Cardiac muscle cell (in vitro differentiated cells and primary cell): Measurements from ENCODE around the gene GRK1. TPM values are rescaled to one million over a fixed set of nuclear protein-coding genes. Genes with fewer than 3 reads are reported as not detected.

Experiments
- DNase-seq, 2 donors: peaks; one replicate each; pipeline versions ENCODE4 v3.0.0 to v3.0.0-alpha.2; 2010 to 2017; ENCODE audit warnings: low read depth in 1 of 2, low spot score in 1 of 2
- H3K27ac ChIP-seq: fragments of 200-600 bp; sonication (generic); 2 replicates; pipeline ENCODE4 v1.5.1; 2016
- H3K27me3 ChIP-seq: fragments of 200-600 bp; sonication (generic); 2 replicates; pipeline ENCODE4 v1.6.0; 2016; ENCODE audit warnings: control low read depth
- H3K36me3 ChIP-seq: fragments of 200-600 bp; sonication (generic); 2 replicates; pipeline ENCODE4 v1.5.1; 2016; ENCODE audit warnings: control low read depth
- H3K4me1 ChIP-seq: fragments of 200-600 bp; sonication (generic); 2 replicates; pipeline ENCODE4 v1.8.1; 2017; ENCODE audit warnings: low read depth, mild to moderate bottlenecking, mixed run types
- H3K4me3 ChIP-seq: fragments of 200-600 bp; sonication (generic); 2 replicates; pipeline ENCODE4 v1.5.1; 2016; ENCODE audit warnings: mild to moderate bottlenecking
- H3K9me3 ChIP-seq: fragments of 200-600 bp; sonication (generic); 2 replicates; pipeline ENCODE4 v1.5.1; 2017; ENCODE audit warnings: low read depth, mild to moderate bottlenecking, control low read depth
- CTCF ChIP-seq: IDR thresholded peaks from 2 replicates; pipeline ENCODE4 v1.5.1; 2012; ENCODE audit warnings: low read depth, mild to moderate bottlenecking, low read length
- polyA plus RNA-seq: library from polyadenylated mRNA; unstranded; fragments of >200 nt; fragmentation: Nextera tagmentation; extraction: Ambion mirVana; gene quantifications from 2 replicates; pipeline ENCODE4 v1.2.1, GENCODE V29; 2016
- total RNA-seq: library from RNA; depleted of rRNA; stranded (reverse); fragments of >200 nt; gene quantifications from 2 replicates; pipeline ENCODE4 v1.2.3, GENCODE V29; 2016

GRK1 gene
- total and polyA plus RNA-seq, 2 experiments from 2014 or later: 0.13 to 0.21 TPM

DNA sequence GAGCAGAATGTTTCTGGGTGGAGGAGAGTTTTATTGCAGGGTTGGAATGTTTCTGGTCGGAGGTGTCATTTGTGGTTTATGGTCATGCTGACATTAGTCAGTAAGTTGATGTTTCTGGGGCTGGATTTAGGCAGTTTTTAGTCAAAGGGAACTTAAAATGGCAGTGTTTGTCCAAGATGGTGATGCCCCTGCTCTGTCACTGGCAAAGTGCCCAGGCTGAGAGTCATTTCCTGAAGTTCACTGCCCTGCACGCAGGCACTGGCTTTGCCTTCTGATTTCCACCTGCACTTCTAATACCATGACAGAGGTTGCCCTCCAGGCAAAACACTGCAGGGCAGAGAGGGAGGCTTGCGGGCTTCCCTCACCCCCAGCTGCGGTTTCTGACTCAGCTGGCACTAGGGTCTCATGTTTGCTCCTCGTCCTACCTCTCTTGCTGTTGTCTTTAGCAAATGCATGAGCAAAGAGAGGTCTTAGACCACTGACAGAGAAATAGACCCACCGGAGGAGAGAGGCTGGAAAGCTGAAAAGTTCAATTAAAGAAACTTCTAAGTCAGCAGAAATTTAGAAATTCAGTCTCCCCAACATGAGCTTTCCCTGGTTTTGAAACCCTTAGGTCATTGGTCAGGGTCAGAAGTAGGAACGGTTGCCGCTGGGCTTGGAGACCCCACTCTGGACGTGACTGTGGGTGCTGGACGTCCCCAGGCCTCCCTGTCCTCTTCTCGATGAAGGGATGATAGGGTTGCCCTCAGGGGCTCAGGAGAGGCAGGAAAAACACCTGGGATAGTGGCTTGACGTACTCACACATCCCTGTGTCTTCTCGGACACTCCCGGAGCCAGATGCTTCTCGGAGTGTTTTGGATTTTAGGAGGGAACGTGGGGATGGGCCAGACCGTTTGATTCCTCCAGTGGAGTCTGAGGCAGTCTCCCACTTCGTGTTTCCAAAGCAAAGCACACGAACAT lies 118.3 kb downstream of the GRK1 start:
- peak in 1 of 2 donors; percentile 19 for DNase-seq
- H3K36me3 ChIP-seq: no peaks in the 10 kb centered on the region
- H3K4me1 ChIP-seq: no peaks in the 10 kb centered on the region
- H3K4me3 ChIP-seq: no peak overlapping the region
- TF ChIP-seq CTCF: no peak
- H3K9me3 ChIP-seq: no peaks in the 10 kb centered on the region
- H3K27ac ChIP-seq: no peak overlapping the region
- peaks cover 8% of the 10 kb centered on the region for H3K27me3 ChIP-seq

DNA sequence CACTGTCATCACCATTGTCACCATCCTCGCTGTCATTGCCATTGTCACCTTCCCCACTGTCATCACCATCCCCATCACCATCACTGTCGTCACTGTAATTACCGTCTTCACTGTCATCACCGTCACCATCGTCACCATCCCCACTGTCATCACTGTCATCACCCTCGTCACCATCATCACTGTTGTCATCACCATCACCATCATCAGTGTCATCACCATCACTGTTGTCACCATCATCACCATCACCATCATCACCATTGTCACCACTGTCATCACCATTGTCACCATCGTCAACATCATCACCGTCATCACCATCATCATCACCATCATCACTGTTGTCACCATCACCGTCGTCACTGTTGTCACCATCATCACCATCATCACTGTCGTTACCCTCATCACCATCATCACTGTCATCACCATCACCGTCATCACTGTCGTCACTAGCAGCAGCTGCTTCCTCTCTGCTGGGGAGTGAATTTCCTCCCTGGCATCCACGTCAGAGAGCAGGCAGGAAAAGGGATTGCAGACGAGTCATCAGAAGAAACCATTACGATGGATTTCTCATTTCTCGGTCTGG lies 119.3 kb downstream of the GRK1 start:
- H3K4me1 ChIP-seq: no peaks in the 10 kb centered on the region
- H3K4me3 ChIP-seq: no peak overlapping the region
- no peak for TF ChIP-seq CTCF
- peaks cover 2% of the 10 kb centered on the region for H3K27me3 ChIP-seq
- DNase-seq: peak in 1 of 2 donors; percentile 53
- H3K27ac ChIP-seq: no peak overlapping the region
- no peaks in the 10 kb centered on the region for H3K36me3 ChIP-seq
- H3K9me3 ChIP-seq: no peaks in the 10 kb centered on the region

Other genes starting within 250 kb of the GRK1 start
- gene ADPRHL1, start 213.7 kb upstream of the GRK1 start, total RNA-seq: 112 and 118 TPM in 2 replicates
- 77.3 and 78.2 TPM in 2 replicates for gene ADPRHL1, start 213.7 kb upstream of the GRK1 start, polyA plus RNA-seq
- 21.2 and 32.4 TPM in 2 replicates for gene DCUN1D2, start 176.5 kb upstream of the GRK1 start, total RNA-seq
- gene DCUN1D2, start 176.5 kb upstream of the GRK1 start, polyA plus RNA-seq: 23.7 and 36.2 TPM in 2 replicates
- 36.9 and 50.2 TPM in 2 replicates for gene TFDP1, start 82.5 kb upstream of the GRK1 start, total RNA-seq
- gene TFDP1, start 82.5 kb upstream of the GRK1 start, polyA plus RNA-seq: 68.1 and 81.7 TPM in 2 replicates
- gene ATP4B, start 9.0 kb upstream of the GRK1 start, total RNA-seq: not detected in 2 replicates
- gene ATP4B, start 9.0 kb upstream of the GRK1 start, polyA plus RNA-seq: 0.29 TPM in 1 of 2 replicates, not detected in the other
- 0.46 TPM in 1 of 2 replicates, not detected in the other for gene TMEM255B, start 92.0 kb downstream of the GRK1 start, total RNA-seq
- gene TMEM255B, start 92.0 kb downstream of the GRK1 start, polyA plus RNA-seq: 0.17 and 0.97 TPM in 2 replicates
- 109 and 112 TPM in 2 replicates for gene GAS6, start 196.9 kb downstream of the GRK1 start, total RNA-seq
- gene GAS6, start 196.9 kb downstream of the GRK1 start, polyA plus RNA-seq: 91.8 and 120 TPM in 2 replicates